GM21515 (cell line): ENCODE results near the gene GNGT2.
A peak's percentile ranks its signal among the peaks of the same experiment; 100 is the strongest.

Source experiments
- ATAC-seq: cut with Tn5 transposase; IDR thresholded peaks from one replicate; pipeline ENCODE4 v1.9.1; 2021; ENCODE audit not compliant: unreplicated experiment

The GNGT2 gene

GRCh38 chr17:49210158-49211029, at the start of gene GNGT2, which contains the start of gene ABI3:
Gene GNGT2 (minus strand): TSS chr17:49210574. CDS start chr17:49207422, 3,152 bp downstream.
Gene ABI3 (plus strand): TSS chr17:49210707. CDS start chr17:49210725, 18 bp downstream.
- peak; percentile 70 for ATAC-seq

GRCh38 chr17:49259663-49260010, 49.3 kb upstream of the GNGT2 start:
- ATAC-seq: no peak

- ATAC-seq: no peak
These were observed 48.0 kb upstream of the GNGT2 start for GRCh38 chr17:49258394-49258793.

- ATAC-seq: no peak
These were observed 44.8 kb upstream of the GNGT2 start for GRCh38 chr17:49255125-49255524.

GRCh38 chr17:49254066-49254465, 43.7 kb upstream of the GNGT2 start:
- ATAC-seq: no peak

- no peak for ATAC-seq
These were observed 41.8 kb upstream of the GNGT2 start for GRCh38 chr17:49252148-49252695.

- ATAC-seq: no peak
These were observed 39.6 kb upstream of the GNGT2 start for GRCh38 chr17:49249890-49250522.

GRCh38 chr17:49249292-49249794, 39.0 kb upstream of the GNGT2 start:
- no peak for ATAC-seq

GRCh38 chr17:49247944-49248343, 37.6 kb upstream of the GNGT2 start:
- ATAC-seq: no peak

- ATAC-seq: no peak
These were observed 34.5 kb upstream of the GNGT2 start for GRCh38 chr17:49244839-49245238.

- no peak for ATAC-seq
These were observed 32.4 kb upstream of the GNGT2 start for GRCh38 chr17:49242813-49243212.

- no peak for ATAC-seq
These were observed 31.5 kb upstream of the GNGT2 start for GRCh38 chr17:49241692-49242397.

- no peak for ATAC-seq
These were observed 30.7 kb upstream of the GNGT2 start for GRCh38 chr17:49241040-49241439.

GRCh38 chr17:49240619-49241018, 30.2 kb upstream of the GNGT2 start:
- no peak for ATAC-seq

GRCh38 chr17:49239963-49240362, 29.6 kb upstream of the GNGT2 start:
- no peak for ATAC-seq

GRCh38 chr17:49235896-49236295, 25.5 kb upstream of the GNGT2 start:
- no peak for ATAC-seq

GRCh38 chr17:49234509-49235080, 24.2 kb upstream of the GNGT2 start:
- ATAC-seq: no peak

- no peak for ATAC-seq
These were observed 21.2 kb upstream of the GNGT2 start for GRCh38 chr17:49231563-49231894.

- ATAC-seq: peak; percentile 86
These were observed 20.5 kb upstream of the GNGT2 start, which contains the start of gene PHOSPHO1 for GRCh38 chr17:49230636-49231562. Gene PHOSPHO1 (minus strand): TSS chr17:49230787. CDS start chr17:49226691, 4,096 bp downstream.
